ENCODE measurements around the gene SECISBP2. TPM values are rescaled to one million over a fixed set of nuclear protein-coding genes. Genes with fewer than 3 reads are reported as not detected.
"Not testable (repeated sequence)": the region's sequence is repeated elsewhere in the genome, so short reads cannot be mapped to it uniquely, and the experiment has no call there.

Gene SECISBP2, protein sequence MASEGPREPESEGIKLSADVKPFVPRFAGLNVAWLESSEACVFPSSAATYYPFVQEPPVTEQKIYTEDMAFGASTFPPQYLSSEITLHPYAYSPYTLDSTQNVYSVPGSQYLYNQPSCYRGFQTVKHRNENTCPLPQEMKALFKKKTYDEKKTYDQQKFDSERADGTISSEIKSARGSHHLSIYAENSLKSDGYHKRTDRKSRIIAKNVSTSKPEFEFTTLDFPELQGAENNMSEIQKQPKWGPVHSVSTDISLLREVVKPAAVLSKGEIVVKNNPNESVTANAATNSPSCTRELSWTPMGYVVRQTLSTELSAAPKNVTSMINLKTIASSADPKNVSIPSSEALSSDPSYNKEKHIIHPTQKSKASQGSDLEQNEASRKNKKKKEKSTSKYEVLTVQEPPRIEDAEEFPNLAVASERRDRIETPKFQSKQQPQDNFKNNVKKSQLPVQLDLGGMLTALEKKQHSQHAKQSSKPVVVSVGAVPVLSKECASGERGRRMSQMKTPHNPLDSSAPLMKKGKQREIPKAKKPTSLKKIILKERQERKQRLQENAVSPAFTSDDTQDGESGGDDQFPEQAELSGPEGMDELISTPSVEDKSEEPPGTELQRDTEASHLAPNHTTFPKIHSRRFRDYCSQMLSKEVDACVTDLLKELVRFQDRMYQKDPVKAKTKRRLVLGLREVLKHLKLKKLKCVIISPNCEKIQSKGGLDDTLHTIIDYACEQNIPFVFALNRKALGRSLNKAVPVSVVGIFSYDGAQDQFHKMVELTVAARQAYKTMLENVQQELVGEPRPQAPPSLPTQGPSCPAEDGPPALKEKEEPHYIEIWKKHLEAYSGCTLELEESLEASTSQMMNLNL
- 10 to 100 TPM; 34.0 to 34.7 TPM for total RNA-seq

- peak; percentile 96 for DNase-seq
- Mint-ChIP-seq H3K27ac (peak within 1 kb of the TSS; percentile 97), H3K4me1 (ENCODE audit: low read depth) (peaks cover 75% of the 10 kb centered on the region), H3K36me3 (peaks cover 70% of the 10 kb centered on the region), H3K27me3 (no peaks in the 10 kb centered on the region), H3K9me3 (no peaks in the 10 kb centered on the region), H3K4me3 (peak within 1 kb of the TSS; percentile 85)
- intact Hi-C loops (cut with micrococcal nuclease), result loop anchor here (1.0 to 2.0 kb wide), 6 partner anchors 8 to 382 kb away; no protein-coding TSS in a partner anchor
- ChIA-PET POLR2A (interaction anchor here (0.6 to 1.6 kb wide), 6 partner anchors 8 to 231 kb away, joined by 3 to 4 read pairs (median 3); no protein-coding TSS in a partner anchor), CTCF (interaction anchor here (0.6 to 3.7 kb wide), 6 partner anchors 15 to 230 kb away, joined by 3 to 22 read pairs (median 3); no protein-coding TSS in a partner anchor)
These were observed at the start of gene SECISBP2 for GRCh38 chr9:89318123-89319014. Gene SECISBP2, plus strand, starts transcription at chr9:89318500. Its CDS starts 77 bp downstream, at chr9:89318577.

GRCh38 chr9:89273528-89274279, 44.6 kb upstream of the SECISBP2 start:
- peaks cover 4% of the 10 kb centered on the region for H3K27me3 Mint-ChIP-seq
- POLR2A ChIA-PET, result no interaction called here
- intact Hi-C loops (cut with micrococcal nuclease), result loop anchor here (2.0 kb wide), 1 partner anchor 93 kb away; no protein-coding TSS in a partner anchor
- H3K27ac Mint-ChIP-seq, result no peak overlapping the region
- H3K4me1 Mint-ChIP-seq (ENCODE audit: low read depth), result peaks cover 20% of the 10 kb centered on the region
- CTCF ChIA-PET, result no interaction called here
- H3K9me3 Mint-ChIP-seq, result peaks cover 26% of the 10 kb centered on the region
- peaks cover 11% of the 10 kb centered on the region for H3K36me3 Mint-ChIP-seq
- H3K4me3 Mint-ChIP-seq, result no peak overlapping the region
- DNase-seq, result no peak

DNA sequence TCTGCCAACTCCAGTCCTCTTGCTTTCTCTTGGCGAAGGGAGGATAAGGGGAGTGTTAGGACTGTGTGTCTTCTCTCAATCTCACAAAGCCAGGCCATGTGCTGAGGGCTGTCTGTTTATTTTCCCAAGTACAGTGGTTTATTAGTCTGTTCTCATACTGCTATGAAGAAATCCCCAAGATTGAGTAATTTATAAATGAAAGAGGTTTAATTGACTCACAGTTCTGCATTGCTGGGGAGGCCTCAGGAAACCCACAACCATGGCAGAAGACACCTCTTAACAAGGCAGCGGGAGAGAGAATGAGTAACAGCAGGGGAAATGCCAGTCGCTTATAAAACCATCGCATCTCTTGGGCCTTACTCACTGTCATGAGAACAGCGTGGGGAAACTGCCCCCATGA, 43.5 kb upstream of the SECISBP2 start:
- Mint-ChIP-seq H3K4me3 (no peak overlapping the region), H3K36me3 (peaks cover 11% of the 10 kb centered on the region), H3K4me1 (ENCODE audit: low read depth) (peaks cover 27% of the 10 kb centered on the region), H3K27me3 (peaks cover 4% of the 10 kb centered on the region), H3K27ac (no peak overlapping the region), H3K9me3 (peaks cover 26% of the 10 kb centered on the region)
- intact Hi-C loops (cut with micrococcal nuclease), result loop anchor here (2.0 to 5.0 kb wide), 2 partner anchors 94 to 263 kb away; no protein-coding TSS in a partner anchor
- ChIA-PET POLR2A (no interaction called here), CTCF (no interaction called here)
- DNase-seq, result peak; percentile 56

- H3K9me3 Mint-ChIP-seq, result peaks cover 26% of the 10 kb centered on the region
- intact Hi-C loops (cut with micrococcal nuclease), result loop anchor here (5.0 kb wide), 1 partner anchor 264 kb away; no protein-coding TSS in a partner anchor
- H3K4me3 Mint-ChIP-seq, POLR2A ChIA-PET, DNase-seq, CTCF ChIA-PET, H3K27ac Mint-ChIP-seq, H3K27me3 Mint-ChIP-seq: not testable (repeated sequence)
- H3K36me3 Mint-ChIP-seq, result peaks cover 11% of the 10 kb centered on the region
- peaks cover 29% of the 10 kb centered on the region for H3K4me1 Mint-ChIP-seq (ENCODE audit: low read depth)
These were observed 42.3 kb upstream of the SECISBP2 start for GRCh38 chr9:89276040-89276439.

DNA sequence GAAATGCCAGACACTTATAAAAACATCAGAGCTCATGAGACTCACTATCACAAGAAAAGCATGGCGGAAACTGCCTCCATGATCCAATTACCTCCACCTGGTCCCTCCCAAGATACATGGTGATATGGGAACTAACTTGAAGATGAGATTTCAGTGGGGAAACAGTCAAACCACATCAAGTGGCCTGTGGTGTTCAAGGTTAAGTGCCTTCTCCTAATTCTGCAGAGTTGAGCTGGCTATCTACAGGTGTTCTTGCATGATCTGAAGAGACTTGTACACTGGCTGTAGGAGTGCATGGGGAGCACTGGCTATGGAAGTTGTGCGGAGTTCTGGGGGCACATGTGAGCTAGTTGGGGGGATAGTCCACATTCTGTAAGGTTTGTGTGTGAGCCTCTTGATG, 41.3 kb upstream of the SECISBP2 start:
- POLR2A ChIA-PET, result no interaction called here

GRCh38 chr9:89277454-89277853, 40.8 kb upstream of the SECISBP2 start:
- Mint-ChIP-seq H3K4me3 (no peak overlapping the region), H3K4me1 (ENCODE audit: low read depth) (peaks cover 29% of the 10 kb centered on the region), H3K27me3 (peaks cover 3% of the 10 kb centered on the region), H3K36me3 (peaks cover 10% of the 10 kb centered on the region), H3K27ac (no peak overlapping the region), H3K9me3 (peaks cover 26% of the 10 kb centered on the region)
- intact Hi-C loops (cut with micrococcal nuclease), result loop anchor here (5.0 kb wide), 1 partner anchor 265 kb away; no protein-coding TSS in a partner anchor
- POLR2A ChIA-PET, result no interaction called here
- CTCF ChIA-PET, result interaction anchor here (1.2 kb wide), 1 partner anchor 123 kb away, joined by 4 read pairs; no protein-coding TSS in a partner anchor
- DNase-seq, result peak; percentile 14

More for the DNA sequence above, 41.3 kb upstream of the SECISBP2 start:
- Mint-ChIP-seq H3K36me3 (peaks cover 10% of the 10 kb centered on the region), H3K9me3 (peaks cover 26% of the 10 kb centered on the region), H3K27me3 (peaks cover 3% of the 10 kb centered on the region), H3K4me3 (no peak overlapping the region), H3K27ac (no peak overlapping the region), H3K4me1 (ENCODE audit: low read depth) (peaks cover 29% of the 10 kb centered on the region)
- DNase-seq, result no peak
- CTCF ChIA-PET, result interaction anchor here (1.2 kb wide), 1 partner anchor 123 kb away, joined by 4 read pairs; no protein-coding TSS in a partner anchor
- intact Hi-C loops (cut with micrococcal nuclease), result loop anchor here (5.0 kb wide), 1 partner anchor 265 kb away; no protein-coding TSS in a partner anchor

GRCh38 chr9:89278551-89278950, 39.7 kb upstream of the SECISBP2 start:
- Mint-ChIP-seq H3K27ac (no peak overlapping the region), H3K27me3 (peaks cover 3% of the 10 kb centered on the region), H3K9me3 (peaks cover 17% of the 10 kb centered on the region), H3K4me1 (ENCODE audit: low read depth) (peaks cover 29% of the 10 kb centered on the region), H3K4me3 (no peak overlapping the region), H3K36me3 (peaks cover 9% of the 10 kb centered on the region)
- ChIA-PET POLR2A (no interaction called here), CTCF (interaction anchor here (0.6 to 2.2 kb wide), 10 partner anchors 15 to 1114 kb away, joined by 3 to 15 read pairs (median 4); partner anchors contain the start of gene CKS2)
- no peak for DNase-seq
- intact Hi-C loops (cut with micrococcal nuclease), result loop anchor here (5.0 kb wide), 1 partner anchor 266 kb away; no protein-coding TSS in a partner anchor

DNA sequence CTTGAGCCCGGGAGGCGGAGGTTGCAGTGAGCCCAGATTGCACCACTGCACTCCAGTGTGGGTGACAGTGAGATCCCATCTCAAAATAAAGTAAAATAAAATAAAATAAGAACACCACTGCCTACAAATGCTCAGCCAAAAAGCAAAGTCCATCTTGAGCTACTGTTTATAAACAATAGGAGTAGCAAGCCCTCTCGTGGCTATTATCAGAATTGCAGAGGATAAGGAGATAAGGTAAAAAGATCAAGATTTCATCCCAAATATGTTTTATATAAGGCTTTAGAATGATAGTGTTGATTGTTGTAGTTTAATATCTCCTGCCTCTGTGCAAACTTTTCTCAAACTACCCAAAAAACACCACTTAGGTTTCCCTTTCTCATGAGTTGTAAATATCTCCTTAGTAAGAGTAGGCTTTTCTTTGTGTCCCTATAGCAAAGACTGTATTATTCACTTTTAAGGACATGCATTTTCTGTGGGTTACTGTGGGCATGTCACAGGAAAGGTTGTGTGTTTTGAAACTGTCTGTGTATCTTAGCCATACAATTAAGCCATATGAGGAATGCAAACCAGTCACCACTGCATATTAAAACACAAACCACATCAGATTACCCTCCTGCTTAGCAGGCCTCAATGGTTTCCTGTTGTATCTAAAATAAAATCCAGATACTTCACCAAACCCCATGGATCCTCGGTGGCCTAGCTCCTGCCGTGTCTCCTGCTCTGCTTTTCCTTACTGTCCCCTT, 39.1 kb upstream of the SECISBP2 start:
- Mint-ChIP-seq H3K27me3 (peaks cover 3% of the 10 kb centered on the region), H3K4me1 (ENCODE audit: low read depth) (peaks cover 29% of the 10 kb centered on the region), H3K9me3 (peaks cover 11% of the 10 kb centered on the region), H3K4me3 (no peak overlapping the region), H3K27ac (no peak overlapping the region), H3K36me3 (peaks cover 5% of the 10 kb centered on the region)
- ChIA-PET CTCF (interaction anchor here (0.6 to 2.2 kb wide), 11 partner anchors 12 to 1114 kb away, joined by 3 to 15 read pairs (median 3); partner anchors contain the start of gene CKS2), POLR2A (no interaction called here)
- intact Hi-C loops (cut with micrococcal nuclease), result loop anchor here (5.0 kb wide), 1 partner anchor 267 kb away; no protein-coding TSS in a partner anchor
- DNase-seq, result no peak

DNA sequence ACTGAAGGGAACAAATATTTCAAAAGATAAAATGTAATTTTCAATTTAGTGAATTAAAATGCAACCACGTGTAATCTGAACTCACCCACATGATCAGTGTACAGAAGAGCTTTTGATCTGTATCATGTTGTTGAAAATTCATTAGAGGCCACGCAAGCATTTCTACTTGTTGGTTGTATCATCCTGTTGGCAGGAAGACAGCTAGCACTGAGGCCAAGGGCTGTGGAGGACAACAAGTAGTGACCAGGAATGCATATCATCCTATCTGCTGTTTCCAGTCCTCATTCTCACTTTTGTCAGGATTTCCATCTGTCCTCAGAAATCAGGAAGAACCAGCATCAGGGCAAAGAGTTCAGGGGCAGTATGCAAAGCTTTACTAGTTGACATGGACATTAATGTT, 37.2 kb upstream of the SECISBP2 start:
- intact Hi-C loops (cut with micrococcal nuclease), result no loop called here
- Mint-ChIP-seq H3K27me3 (peaks cover 2% of the 10 kb centered on the region), H3K4me1 (ENCODE audit: low read depth) (peaks cover 21% of the 10 kb centered on the region), H3K4me3 (no peak overlapping the region), H3K9me3 (no peaks in the 10 kb centered on the region), H3K36me3 (no peaks in the 10 kb centered on the region), H3K27ac (no peak overlapping the region)
- POLR2A ChIA-PET, result no interaction called here
- CTCF ChIA-PET, result interaction anchor here (1.1 kb wide), 1 partner anchor 32 kb away, joined by 3 read pairs; no protein-coding TSS in a partner anchor
- DNase-seq, result no peak
